ENCODE data around the gene NRP2.

NRP2 gene

GRCh38 chr2:205683502-205684367 is 1.4 kb downstream of the NRP2 start:
- TF ChIP-seq CTCF (IDR thresholded peaks at IDR 0.05) = no peak
- Histone ChIP-seq H3K27me3 (peaks cover 100% of the 10 kb centered on the region), H3K27ac (no peak overlapping the region), H3K36me3 (no peaks in the 10 kb centered on the region), H3K4me1 (ENCODE audit: control insufficient read depth in 1 of 2, insufficient read depth in 1 of 2, low read depth in 1 of 2, low read length in 1 of 2) (peaks cover 11 to 13% of the 10 kb centered on the region in 2 experiments), H3K9me3 (no peaks in the 10 kb centered on the region), H3K4me3 (ENCODE audit: low read depth in 1 of 2, low read length in 1 of 2) (no peak overlapping the region)

GRCh38 chr2:205684871-205685313 is 2.6 kb downstream of the NRP2 start:
- no peak for TF ChIP-seq CTCF (IDR thresholded peaks at IDR 0.05)
- peaks cover 11 to 13% of the 10 kb centered on the region in 2 experiments for H3K4me1 ChIP-seq (ENCODE audit: control insufficient read depth in 1 of 2, insufficient read depth in 1 of 2, low read depth in 1 of 2, low read length in 1 of 2)
- H3K27ac ChIP-seq = no peak overlapping the region
- H3K27me3 ChIP-seq = peaks cover 99% of the 10 kb centered on the region
- no peaks in the 10 kb centered on the region for H3K36me3 ChIP-seq
- H3K4me3 ChIP-seq (ENCODE audit: low read depth in 1 of 2, low read length in 1 of 2) = no peak overlapping the region
- H3K9me3 ChIP-seq = no peaks in the 10 kb centered on the region

GRCh38 chr2:205685314-205686055 is 3.2 kb downstream of the NRP2 start:
- Histone ChIP-seq H3K4me3 (ENCODE audit: low read depth in 1 of 2, low read length in 1 of 2) (no peak overlapping the region), H3K4me1 (ENCODE audit: control insufficient read depth in 1 of 2, insufficient read depth in 1 of 2, low read depth in 1 of 2, low read length in 1 of 2) (peaks cover 11 to 13% of the 10 kb centered on the region in 2 experiments), H3K27me3 (peaks cover 98% of the 10 kb centered on the region), H3K9me3 (no peaks in the 10 kb centered on the region), H3K36me3 (no peaks in the 10 kb centered on the region), H3K27ac (no peak overlapping the region)
- TF ChIP-seq CTCF (IDR thresholded peaks at IDR 0.05) = no peak

- peaks cover 98% of the 10 kb centered on the region for H3K27me3 ChIP-seq
Measured at GRCh38 chr2:205686056-205686782, 3.9 kb downstream of the NRP2 start.

More at GRCh38 chr2:205686056-205686782, 3.9 kb downstream of the NRP2 start:
- H3K27ac ChIP-seq = no peak overlapping the region
- H3K4me1 ChIP-seq (ENCODE audit: control insufficient read depth in 1 of 2, insufficient read depth in 1 of 2, low read depth in 1 of 2, low read length in 1 of 2) = peaks cover 11 to 13% of the 10 kb centered on the region in 2 experiments
- H3K4me3 ChIP-seq (ENCODE audit: low read depth in 1 of 2, low read length in 1 of 2) = no peak overlapping the region
- no peaks in the 10 kb centered on the region for H3K36me3 ChIP-seq
- TF ChIP-seq CTCF (IDR thresholded peaks at IDR 0.05) = no peak
- H3K9me3 ChIP-seq = no peaks in the 10 kb centered on the region
